Hepatic stellate cell (primary cell): Measurements from ENCODE around the gene BAD.

Experiments
- DNase-seq: peaks from one replicate; pipeline ENCODE4 v3.0.0; 2011; ENCODE audit warnings: low spot score

Gene BAD

GRCh38 chr11:64229090-64229743 lies 55.2 kb downstream of the BAD start:
- no peak for DNase-seq

- no peak for DNase-seq
Observed at GRCh38 chr11:64227405-64227956, 57.0 kb downstream of the BAD start.

- DNase-seq: peak; percentile 43
Observed at GRCh38 chr11:64226507-64227051, 57.9 kb downstream of the BAD start.

GRCh38 chr11:64225608-64226506 lies 58.6 kb downstream of the BAD start, which contains the start of the genes NUDT22 and TRPT1:
Gene NUDT22 (plus strand): TSS chr11:64226274. CDS start chr11:64226653, 379 bp downstream.
Gene TRPT1 (minus strand): TSS chr11:64226186. CDS start chr11:64225860, 326 bp downstream.
- peak; percentile 95 for DNase-seq

- no peak for DNase-seq
Observed at GRCh38 chr11:64224891-64225607, 59.4 kb downstream of the BAD start.

- DNase-seq: no peak
Observed at GRCh38 chr11:64224151-64224890, 60.1 kb downstream of the BAD start.

GRCh38 chr11:64223001-64223651 lies 61.3 kb downstream of the BAD start:
- DNase-seq: no peak

GRCh38 chr11:64222651-64223000 lies 61.8 kb downstream of the BAD start:
- no peak for DNase-seq

- no peak for DNase-seq
Observed at GRCh38 chr11:64220798-64221197, 63.7 kb downstream of the BAD start.

- DNase-seq: no peak
Observed at GRCh38 chr11:64220271-64220670, 64.2 kb downstream of the BAD start.
